SU-DHL-6 (cell line): ENCODE results near the gene OSTM1.

ENCODE experiments used
- H2AFZ ChIP-seq: fragments of 200-600 bp; sonication (generic); 2 replicates; pipeline ENCODE4 v1.6.1; 2014; ENCODE audit warnings: low read depth, mild to moderate bottlenecking, moderate library complexity, mixed read lengths, antibody characterized with exemption, low read length; ENCODE audit not compliant: severe bottlenecking
- H3F3A ChIP-seq: fragments of 200-600 bp; shearing (Covaris generic); 2 replicates; pipeline ENCODE4 v1.6.0; 2016; ENCODE audit warnings: antibody characterized with exemption, mild to moderate bottlenecking; ENCODE audit not compliant: insufficient read depth
- H3K27ac ChIP-seq: fragments of 200-600 bp; sonication (generic); 2 replicates; pipeline ENCODE4 v1.5.1; 2016; ENCODE audit warnings: low read depth, mild to moderate bottlenecking, low read length, moderate library complexity, mixed read lengths
- H3K27me3 ChIP-seq: fragments of 200-600 bp; sonication (generic), shearing (Covaris generic); 2 replicates; pipeline ENCODE4 v1.6.0; 2014; ENCODE audit warnings: mild to moderate bottlenecking, low read length
- H3K36me3 ChIP-seq: fragments of 200-600 bp; sonication (generic); 2 replicates; pipeline ENCODE4 v1.6.1; 2014; ENCODE audit warnings: mild to moderate bottlenecking, low read length, mixed read lengths
- H3K4me2 ChIP-seq: fragments of 300-600, 200-600 bp; shearing (Covaris generic), sonication (generic); 2 replicates; pipeline ENCODE4 v1.6.0; 2014; ENCODE audit warnings: low read length, low read depth, mild to moderate bottlenecking; ENCODE audit not compliant: poor library complexity, severe bottlenecking
- H3K4me3 ChIP-seq: fragments of 200-600 bp; sonication (generic); 2 replicates; pipeline ENCODE4 v1.5.1; 2014; ENCODE audit warnings: antibody characterized with exemption, low read length, mild to moderate bottlenecking, mixed read lengths; ENCODE audit not compliant: insufficient read depth, poor library complexity, severe bottlenecking
- H3K79me2 ChIP-seq: fragments of 200-600 bp; sonication (generic); 2 replicates; pipeline ENCODE4 v1.6.1; 2014; ENCODE audit warnings: mild to moderate bottlenecking, low read length, moderate library complexity; ENCODE audit not compliant: insufficient read depth
- H3K9ac ChIP-seq: fragments of 200-600 bp; sonication (generic); 2 replicates; pipeline ENCODE4 v1.7.0; 2014; ENCODE audit warnings: mild to moderate bottlenecking, low read length
- H3K9me2 ChIP-seq: fragments of 200-600 bp; sonication (generic); replicated peaks from 2 replicates; pipeline ENCODE4 v1.6.1; 2014; ENCODE audit warnings: low read length; ENCODE audit not compliant: insufficient read depth
- H3K9me3 ChIP-seq: fragments of 200-600 bp; sonication (generic); 2 replicates; pipeline ENCODE4 v1.6.1; 2014; ENCODE audit warnings: low read length, mixed read lengths; ENCODE audit not compliant: insufficient read depth
- H4K20me1 ChIP-seq: fragments of 200-600 bp; sonication (generic); 2 replicates; pipeline ENCODE4 v1.6.1; 2014; ENCODE audit warnings: low read depth, mild to moderate bottlenecking, antibody characterized with exemption, low read length, moderate library complexity, mixed read lengths
- EZH2phosphoT487 ChIP-seq: fragments of 200-600 bp; sonication (generic), shearing (Covaris generic); conservative IDR thresholded peaks from 2 replicates; pipeline ENCODE4 v1.6.1; 2018; ENCODE audit warnings: mild to moderate bottlenecking, antibody characterized with exemption, low read length, moderate library complexity, mixed read lengths
- TF ChIP-seq, protein P1 (sequence below): fragments of 200-600 bp; sonication (generic); IDR thresholded peaks from one replicate; pipeline ENCODE4 v1.5.1; 2017; ENCODE audit warnings: antibody characterized with exemption, mild to moderate bottlenecking, low read length, moderate library complexity; ENCODE audit not compliant: insufficient read depth, poor library complexity, severe bottlenecking

Gene OSTM1

DNA sequence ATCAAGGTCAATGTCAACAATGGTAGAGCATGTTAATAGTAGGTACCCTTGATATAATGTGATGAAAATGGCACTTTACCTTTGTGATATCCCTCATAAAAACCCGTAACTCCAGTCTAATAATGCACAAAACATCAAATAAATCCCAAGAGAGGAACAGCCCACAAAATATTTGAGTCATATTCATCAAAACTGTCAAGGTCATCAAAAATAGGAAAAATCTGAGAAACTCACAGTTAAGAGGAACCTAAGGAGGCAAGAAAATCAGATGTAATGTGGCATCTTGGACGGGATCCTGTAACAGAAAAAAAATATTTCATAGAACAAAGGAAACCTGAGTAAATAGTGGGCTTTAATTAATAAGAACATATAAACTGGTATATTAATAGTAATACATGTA lies 25.5 kb upstream of the OSTM1 start:
- TF ChIP-seq, protein P1, sequence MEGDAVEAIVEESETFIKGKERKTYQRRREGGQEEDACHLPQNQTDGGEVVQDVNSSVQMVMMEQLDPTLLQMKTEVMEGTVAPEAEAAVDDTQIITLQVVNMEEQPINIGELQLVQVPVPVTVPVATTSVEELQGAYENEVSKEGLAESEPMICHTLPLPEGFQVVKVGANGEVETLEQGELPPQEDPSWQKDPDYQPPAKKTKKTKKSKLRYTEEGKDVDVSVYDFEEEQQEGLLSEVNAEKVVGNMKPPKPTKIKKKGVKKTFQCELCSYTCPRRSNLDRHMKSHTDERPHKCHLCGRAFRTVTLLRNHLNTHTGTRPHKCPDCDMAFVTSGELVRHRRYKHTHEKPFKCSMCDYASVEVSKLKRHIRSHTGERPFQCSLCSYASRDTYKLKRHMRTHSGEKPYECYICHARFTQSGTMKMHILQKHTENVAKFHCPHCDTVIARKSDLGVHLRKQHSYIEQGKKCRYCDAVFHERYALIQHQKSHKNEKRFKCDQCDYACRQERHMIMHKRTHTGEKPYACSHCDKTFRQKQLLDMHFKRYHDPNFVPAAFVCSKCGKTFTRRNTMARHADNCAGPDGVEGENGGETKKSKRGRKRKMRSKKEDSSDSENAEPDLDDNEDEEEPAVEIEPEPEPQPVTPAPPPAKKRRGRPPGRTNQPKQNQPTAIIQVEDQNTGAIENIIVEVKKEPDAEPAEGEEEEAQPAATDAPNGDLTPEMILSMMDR, result no peak
- TF ChIP-seq EZH2phosphoT487, result no peak
- H2AFZ ChIP-seq, result no peak overlapping the region
- H3K4me2 ChIP-seq, result no peak overlapping the region
- H3K4me3 ChIP-seq, result no peak overlapping the region
- no peaks in the 10 kb centered on the region for H3K9me2 ChIP-seq
- no peaks in the 10 kb centered on the region for H3K9me3 ChIP-seq
- H3K27ac ChIP-seq, result no peak overlapping the region
- no peak overlapping the region for H3K9ac ChIP-seq
- no peaks in the 10 kb centered on the region for H3K27me3 ChIP-seq
- H3F3A ChIP-seq, result no peaks in the 10 kb centered on the region
- H4K20me1 ChIP-seq, result no peaks in the 10 kb centered on the region
- H3K36me3 ChIP-seq, result no peaks in the 10 kb centered on the region
- no peaks in the 10 kb centered on the region for H3K79me2 ChIP-seq

DNA sequence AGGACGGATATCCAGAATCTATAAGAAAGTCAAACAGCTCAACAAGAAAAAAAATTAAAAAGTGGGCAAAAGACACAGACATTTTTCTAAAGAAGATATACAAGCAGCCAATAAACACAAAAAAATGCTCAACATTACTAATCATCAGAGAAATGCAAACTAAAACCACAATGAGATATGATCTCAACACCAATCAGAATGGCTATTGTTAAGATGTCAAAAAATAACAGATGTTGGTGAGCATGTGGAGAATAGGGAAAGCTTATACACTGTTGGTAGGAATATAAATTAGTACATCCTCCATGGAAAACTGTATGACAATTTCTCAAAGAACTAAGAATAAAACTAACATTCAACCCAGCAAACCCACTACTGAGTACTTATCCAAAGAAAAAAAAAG lies 23.3 kb upstream of the OSTM1 start:
- H3K36me3 ChIP-seq, result no peaks in the 10 kb centered on the region
- no peak overlapping the region for H3K4me3 ChIP-seq
- H3K27me3 ChIP-seq, result no peaks in the 10 kb centered on the region
- TF ChIP-seq EZH2phosphoT487, result no peak
- TF ChIP-seq, protein P1, result no peak
- H3F3A ChIP-seq, result no peaks in the 10 kb centered on the region
- no peak overlapping the region for H3K27ac ChIP-seq
- no peaks in the 10 kb centered on the region for H3K79me2 ChIP-seq
- H2AFZ ChIP-seq, result no peak overlapping the region
- H3K9me2 ChIP-seq, result no peaks in the 10 kb centered on the region
- no peaks in the 10 kb centered on the region for H4K20me1 ChIP-seq
- no peak overlapping the region for H3K4me2 ChIP-seq
- H3K9me3 ChIP-seq, result no peaks in the 10 kb centered on the region
- no peak overlapping the region for H3K9ac ChIP-seq

DNA sequence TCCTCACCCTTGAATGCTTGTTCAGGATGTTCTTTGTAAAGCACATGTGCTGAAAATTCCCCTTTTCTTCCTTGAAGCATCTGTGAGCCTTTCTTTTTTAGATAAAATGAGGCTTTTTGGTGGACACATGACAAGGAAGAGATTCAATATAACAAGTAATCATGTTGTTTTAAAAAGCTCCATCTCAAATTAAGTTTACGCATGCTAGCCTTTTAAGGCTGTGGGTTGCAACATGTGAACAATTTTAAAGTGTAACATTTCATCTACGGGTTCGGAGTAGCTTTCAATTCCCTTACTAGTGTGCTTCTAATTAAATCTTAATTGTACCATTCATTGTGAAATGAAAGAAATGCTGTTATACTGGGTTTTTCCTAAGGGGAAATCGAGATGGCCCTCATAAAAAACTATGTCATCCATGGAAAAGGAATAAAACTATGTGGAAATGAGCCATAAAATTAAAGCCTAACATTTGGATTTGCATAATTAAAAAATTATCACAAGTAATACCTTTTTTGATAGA lies 19.3 kb upstream of the OSTM1 start:
- Histone ChIP-seq H3K9me2 (no peaks in the 10 kb centered on the region), H3K4me2 (no peak overlapping the region), H3K36me3 (no peaks in the 10 kb centered on the region), H4K20me1 (no peaks in the 10 kb centered on the region), H2AFZ (no peak overlapping the region), H3K9me3 (no peaks in the 10 kb centered on the region), H3K27me3 (no peaks in the 10 kb centered on the region), H3K9ac (no peak overlapping the region), H3K27ac (no peak overlapping the region), H3K79me2 (no peaks in the 10 kb centered on the region), H3K4me3 (no peak overlapping the region), H3F3A (no peaks in the 10 kb centered on the region)
- no peak for TF ChIP-seq EZH2phosphoT487
- TF ChIP-seq, protein P1, result no peak
